ENCODE measurements around the gene SUFU.

The SUFU gene

DNA sequence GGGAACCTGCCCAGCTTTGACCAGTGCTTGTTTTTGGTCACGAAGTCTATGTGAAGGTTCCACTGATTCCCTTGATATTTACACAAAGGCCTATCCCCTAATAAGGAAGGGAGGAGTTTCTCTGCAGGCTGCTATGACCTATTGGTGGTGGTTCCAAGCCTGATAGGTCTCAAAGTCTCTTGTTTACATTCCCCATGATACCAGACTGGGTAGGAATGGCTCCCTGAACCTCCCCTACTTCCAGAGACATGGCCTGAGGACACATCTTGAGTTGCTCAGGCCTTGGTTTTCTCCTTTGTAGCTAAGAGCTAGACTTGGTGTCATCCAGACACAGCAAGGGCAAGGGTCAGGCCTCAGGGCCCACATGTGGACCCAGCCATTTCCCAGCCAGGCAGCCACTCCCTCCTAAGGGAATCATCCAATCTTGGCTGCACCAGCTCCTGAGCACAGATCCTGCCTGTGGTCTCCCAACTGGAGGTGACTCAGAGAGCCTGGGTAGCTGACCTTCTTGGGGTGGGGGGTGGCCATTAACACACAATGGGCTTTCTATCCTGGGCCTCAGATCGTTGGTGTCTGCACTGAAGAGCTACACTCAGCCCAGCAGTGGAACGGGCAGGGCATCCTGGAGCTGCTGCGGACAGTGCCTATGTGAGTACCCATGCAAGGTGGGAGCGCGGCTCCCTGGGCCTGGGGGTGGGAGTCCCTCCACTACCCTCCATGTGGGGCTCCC is 89.5 kb downstream of the SUFU start:
- POLR2A ChIA-PET (ENCODE audit: low non-redundant PET) = no interaction called here
- H3K27ac ChIP-seq = peak overlapping the region; percentile 20; the same call in 1 of the 2 replicates
- no peak for DNase-seq (ENCODE audit: low spot score)
- CTCF ChIA-PET = interaction anchor here (0.7 kb wide), 1 partner anchor 404 kb away, joined by 3 read pairs; no protein-coding TSS in a partner anchor
- TF ChIP-seq CTCF (conservative IDR thresholded peaks at IDR 0.05; ENCODE audit: low read depth) = no peak

DNA sequence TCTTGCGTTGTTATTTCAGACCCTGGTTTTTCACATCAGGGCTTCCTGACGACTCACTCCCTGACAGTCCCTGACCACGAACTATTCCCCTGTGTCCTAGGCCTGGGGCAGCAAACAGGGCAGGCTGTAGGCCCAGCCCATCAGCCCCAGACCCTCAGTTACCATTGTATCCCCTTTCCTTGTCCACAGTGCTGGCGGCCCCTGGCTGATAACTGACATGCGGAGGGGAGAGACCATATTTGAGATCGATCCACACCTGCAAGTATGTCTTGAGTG is 90.0 kb downstream of the SUFU start:
- no peak for DNase-seq (ENCODE audit: low spot score)
- H3K27ac ChIP-seq = peak overlapping the region; percentile 20; the same call in 1 of the 2 replicates
- no peak for TF ChIP-seq CTCF (conservative IDR thresholded peaks at IDR 0.05; ENCODE audit: low read depth)
- CTCF ChIA-PET = no interaction called here
- POLR2A ChIA-PET (ENCODE audit: low non-redundant PET) = no interaction called here

DNA sequence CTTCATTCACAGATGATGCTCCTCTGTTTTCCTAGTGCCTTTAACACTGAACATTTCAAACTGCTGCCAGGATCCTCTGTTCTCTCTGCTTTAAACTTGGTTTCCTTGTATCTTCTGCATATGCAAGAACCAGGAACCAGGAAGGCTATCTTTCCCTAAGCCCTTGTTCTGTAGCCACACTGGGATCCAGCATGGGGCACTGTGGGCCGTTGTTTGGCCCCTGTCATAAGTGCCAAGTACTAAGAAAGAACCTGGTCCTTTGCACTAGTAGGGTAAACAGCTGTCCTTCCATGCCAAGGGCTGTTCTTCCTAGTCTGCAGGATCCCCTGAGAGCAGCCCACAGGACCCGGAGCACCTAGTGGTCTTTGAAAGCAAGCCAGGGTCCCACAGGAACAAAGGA is 91.5 kb downstream of the SUFU start:
- no peak overlapping the region for H3K27ac ChIP-seq
- DNase-seq (ENCODE audit: low spot score) = no peak
- CTCF ChIA-PET = interaction anchor here (0.7 to 2.4 kb wide), 3 partner anchors 9 to 19 kb away, joined by 3 to 9 read pairs (median 6); no protein-coding TSS in a partner anchor
- no peak for TF ChIP-seq CTCF (conservative IDR thresholded peaks at IDR 0.05; ENCODE audit: low read depth)
- POLR2A ChIA-PET (ENCODE audit: low non-redundant PET) = interaction anchor here (0.6 to 1.4 kb wide), 2 partner anchors 48 to 50 kb away, joined by 4 read pairs; no protein-coding TSS in a partner anchor

GRCh38 chr10:102595897-102596296 is 92.1 kb downstream of the SUFU start:
- ChIA-PET POLR2A (ENCODE audit: low non-redundant PET) (interaction anchor here (0.5 to 1.4 kb wide), 3 partner anchors 48 to 104 kb away, joined by 3 to 4 read pairs (median 4); no protein-coding TSS in a partner anchor), CTCF (interaction anchor here (0.6 to 2.4 kb wide), 7 partner anchors 10 to 338 kb away, joined by 3 to 9 read pairs (median 3); no protein-coding TSS in a partner anchor)
- H3K27ac ChIP-seq = peak overlapping the region; percentile 17; the same call in 1 of the 2 replicates
- TF ChIP-seq CTCF (conservative IDR thresholded peaks at IDR 0.05; ENCODE audit: low read depth) = no peak
- DNase-seq (ENCODE audit: low spot score) = no peak

- peak; percentile 85 for TF ChIP-seq CTCF (conservative IDR thresholded peaks at IDR 0.05; ENCODE audit: low read depth)
- peak; percentile 84 for DNase-seq (ENCODE audit: low spot score)
- ChIA-PET POLR2A (ENCODE audit: low non-redundant PET) (no interaction called here), CTCF (interaction anchor here (0.6 to 2.4 kb wide), 8 partner anchors 9 to 366 kb away, joined by 3 to 9 read pairs (median 3); no protein-coding TSS in a partner anchor)
- H3K27ac ChIP-seq = peak overlapping the region; percentile 7; the same call in 1 of the 2 replicates
Observed at GRCh38 chr10:102596506-102596971, 92.8 kb downstream of the SUFU start.

GRCh38 chr10:102597131-102597991 is 93.6 kb downstream of the SUFU start:
- TF ChIP-seq CTCF (conservative IDR thresholded peaks at IDR 0.05; ENCODE audit: low read depth) = no peak
- DNase-seq (ENCODE audit: low spot score) = no peak
- ChIA-PET CTCF (interaction anchor here (0.6 to 1.0 kb wide), 6 partner anchors 11 to 367 kb away, joined by 3 to 5 read pairs (median 3); no protein-coding TSS in a partner anchor), POLR2A (ENCODE audit: low non-redundant PET) (no interaction called here)
- peak overlapping the region; percentile 7; the same call in 1 of the 2 replicates for H3K27ac ChIP-seq
